D721Med (cell line): ENCODE data around the gene DAB2IP.

Source experiments
- DNase-seq: peaks from one replicate; pipeline ENCODE4 v3.0.0; 2011; ENCODE audit warnings: low spot score; ENCODE audit not compliant: insufficient read length
- FAIRE-seq: peaks from 2 replicates; lab custom pipeline; 2011; peaks lifted over from hg19 to GRCh38; lab: Jason Lieb, UNC
- CTCF ChIP-seq: IDR thresholded peaks from 2 replicates; pipeline ENCODE4 v1.5.1; 2012; ENCODE audit warnings: mild to moderate bottlenecking, control low read depth; ENCODE audit not compliant: insufficient read depth; ENCODE audit errors: missing control alignments

The DAB2IP gene

GRCh38 chr9:121650217-121651007 lies 1.0 kb upstream of the DAB2IP start:
- no peak for DNase-seq
- no peak for TF ChIP-seq CTCF
- FAIRE-seq, result no peak

GRCh38 chr9:121651008-121651294 lies 483 bp upstream of the DAB2IP start:
- no peak for FAIRE-seq
- no peak for TF ChIP-seq CTCF
- no peak for DNase-seq

GRCh38 chr9:121652021-121652837 lies 795 bp downstream of the DAB2IP start:
- TF ChIP-seq CTCF, result no peak
- DNase-seq, result no peak
- FAIRE-seq, result no peak

GRCh38 chr9:121652838-121653231 lies 1.4 kb downstream of the DAB2IP start:
- TF ChIP-seq CTCF, result no peak
- DNase-seq, result no peak
- FAIRE-seq, result no peak

GRCh38 chr9:121654499-121655140 lies 3.2 kb downstream of the DAB2IP start:
- TF ChIP-seq CTCF, result no peak
- FAIRE-seq (no peak), DNase-seq (no peak)

- DNase-seq, result no peak
- FAIRE-seq, result no peak
- no peak for TF ChIP-seq CTCF
Observed at GRCh38 chr9:121655231-121655755, 3.9 kb downstream of the DAB2IP start.
